HS-5 (cell line): ENCODE measurements around the gene NQO2.
A peak's percentile ranks its signal among the peaks of the same experiment; 100 is the strongest.

Experiments
- DNase-seq: peaks from one replicate; pipeline ENCODE4 v3.0.0-alpha.2; 2012; ENCODE audit warnings: low read depth

NQO2 gene, protein sequence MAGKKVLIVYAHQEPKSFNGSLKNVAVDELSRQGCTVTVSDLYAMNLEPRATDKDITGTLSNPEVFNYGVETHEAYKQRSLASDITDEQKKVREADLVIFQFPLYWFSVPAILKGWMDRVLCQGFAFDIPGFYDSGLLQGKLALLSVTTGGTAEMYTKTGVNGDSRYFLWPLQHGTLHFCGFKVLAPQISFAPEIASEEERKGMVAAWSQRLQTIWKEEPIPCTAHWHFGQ

DNA sequence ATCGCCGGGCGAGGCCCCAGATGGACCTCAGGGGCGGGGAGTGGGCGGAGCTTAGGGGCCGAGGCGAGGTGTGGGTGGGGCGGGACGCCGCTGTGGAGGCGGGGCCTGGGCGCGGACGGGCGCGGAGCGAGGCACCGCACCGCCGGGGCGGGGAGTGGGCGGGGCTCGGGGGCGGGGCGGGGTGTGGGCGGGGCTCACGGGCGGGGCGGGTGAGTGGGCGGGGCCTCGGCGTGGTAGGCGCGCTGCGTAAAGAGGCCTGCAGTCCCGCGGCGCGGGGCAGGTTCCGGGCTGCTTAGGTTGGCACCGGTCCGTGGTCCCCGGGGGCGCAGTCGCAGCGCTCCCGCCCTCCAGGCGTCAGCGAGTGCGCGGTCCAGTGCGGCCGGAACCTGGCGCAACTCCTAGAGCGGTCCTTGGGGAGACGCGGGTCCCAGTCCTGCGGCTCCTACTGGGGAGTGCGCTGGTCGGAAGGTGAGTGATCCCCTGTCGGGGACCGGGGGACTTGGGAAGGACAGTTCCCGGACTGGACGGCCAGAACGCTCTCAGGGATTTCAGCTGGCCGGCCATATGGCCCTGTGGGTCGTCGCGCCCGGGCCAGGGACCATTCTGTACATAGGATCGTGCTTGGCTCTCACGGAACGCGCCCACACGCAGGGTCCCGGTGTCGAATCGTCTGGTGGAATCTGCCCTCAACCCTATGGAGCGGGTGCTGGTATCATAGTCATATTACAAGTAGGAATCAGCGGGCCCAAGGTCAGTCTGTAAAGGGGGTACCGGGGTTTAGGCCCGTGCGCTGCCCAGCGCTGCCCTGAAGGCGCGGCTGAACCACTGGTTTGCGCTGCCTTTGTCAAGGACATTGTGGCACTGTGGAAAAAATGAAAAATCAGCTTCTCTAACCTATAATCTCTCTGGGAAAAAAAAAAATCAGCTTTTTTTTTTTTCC is at the start of gene NQO2:
TSS of gene NQO2 (plus strand) at position 277 of the 940 bp plus-strand sequence. CDS start 6,659 bp downstream, outside the sequence.
- no peak for DNase-seq

DNA sequence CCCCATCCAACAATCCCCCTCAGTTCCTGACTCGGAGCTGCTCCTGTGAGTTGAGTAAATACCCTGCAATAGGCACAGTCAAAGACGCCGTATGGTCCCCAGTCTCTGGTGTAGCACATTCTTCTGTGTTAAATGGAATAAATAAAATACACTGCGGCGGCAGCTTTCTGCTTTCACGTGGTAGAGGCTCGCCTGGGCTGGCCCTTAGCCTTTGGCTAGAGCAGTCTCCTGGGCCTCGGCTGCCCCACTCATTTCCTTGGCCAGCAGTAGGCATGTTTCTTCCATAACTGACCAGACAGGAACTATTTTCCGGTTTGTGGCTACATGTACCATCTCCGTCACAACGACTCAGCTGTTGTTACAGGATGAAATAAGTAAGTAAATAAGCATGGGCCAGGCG is 49.0 kb upstream of the NQO2 start:
- DNase-seq: no peak

DNA sequence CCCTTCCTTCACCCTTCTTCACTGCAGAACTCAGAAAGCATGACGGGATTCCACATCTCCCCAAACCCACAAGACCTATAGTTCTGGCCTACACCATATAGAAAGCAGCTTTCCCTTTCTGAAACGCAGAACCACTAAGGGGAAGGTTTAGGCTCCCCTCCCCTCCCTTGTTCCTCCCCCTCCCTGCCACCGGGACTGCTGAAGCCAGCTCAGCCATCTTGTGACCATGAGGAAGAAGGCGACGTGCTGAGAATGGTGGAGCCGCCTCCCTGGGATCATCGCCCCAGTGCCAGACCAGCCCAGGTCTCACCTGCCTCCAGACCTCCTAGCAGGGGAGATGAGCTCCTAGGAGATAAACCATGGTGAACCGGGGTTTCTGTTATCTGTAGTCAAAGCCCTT is 48.0 kb upstream of the NQO2 start:
- no peak for DNase-seq

DNA sequence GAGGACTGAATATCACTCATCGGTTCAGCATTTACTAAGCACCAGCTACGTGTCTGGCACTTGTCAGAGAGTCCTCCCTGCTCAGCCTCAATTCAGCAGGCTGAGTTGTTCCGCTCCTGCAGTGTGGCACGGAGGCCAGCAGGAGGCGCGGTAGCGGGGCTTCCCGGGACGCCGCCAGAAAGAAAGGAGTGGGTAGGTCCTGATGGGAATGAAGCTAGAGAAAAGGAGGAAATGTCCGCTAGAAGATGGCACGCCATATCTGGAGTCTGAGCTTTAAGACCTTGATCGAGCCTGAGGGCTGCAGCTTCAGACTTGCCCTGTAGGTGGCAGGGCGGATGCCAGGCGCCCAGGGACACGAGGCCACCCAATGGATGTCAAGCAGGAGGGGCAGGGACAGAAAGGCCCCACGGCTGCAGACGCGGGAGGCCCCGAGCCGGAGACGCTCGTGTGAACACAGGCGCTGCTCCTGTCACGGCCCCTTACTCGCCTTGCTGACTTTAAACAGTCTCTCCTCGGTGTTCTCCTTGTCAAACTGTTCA is 47.1 kb upstream of the NQO2 start:
- no peak for DNase-seq

DNA sequence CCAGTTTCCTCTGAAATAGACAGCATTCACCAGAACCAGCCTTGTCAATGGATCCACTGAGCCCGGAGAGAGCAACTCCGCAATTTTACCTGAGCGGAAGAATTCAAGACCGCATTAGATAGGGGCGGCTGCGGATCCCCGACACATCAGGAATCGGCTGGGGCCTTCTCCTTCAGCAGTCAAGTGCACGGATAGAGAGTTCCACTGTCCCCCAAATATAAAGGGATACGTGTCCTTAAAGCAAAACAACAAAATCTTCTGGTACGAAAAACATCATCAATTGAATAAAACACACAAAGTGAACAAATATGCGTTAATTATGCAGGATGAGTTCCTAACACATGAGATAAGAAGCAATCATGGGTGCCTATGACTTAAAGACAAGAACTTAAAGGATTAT is 46.6 kb upstream of the NQO2 start:
- DNase-seq: no peak

DNA sequence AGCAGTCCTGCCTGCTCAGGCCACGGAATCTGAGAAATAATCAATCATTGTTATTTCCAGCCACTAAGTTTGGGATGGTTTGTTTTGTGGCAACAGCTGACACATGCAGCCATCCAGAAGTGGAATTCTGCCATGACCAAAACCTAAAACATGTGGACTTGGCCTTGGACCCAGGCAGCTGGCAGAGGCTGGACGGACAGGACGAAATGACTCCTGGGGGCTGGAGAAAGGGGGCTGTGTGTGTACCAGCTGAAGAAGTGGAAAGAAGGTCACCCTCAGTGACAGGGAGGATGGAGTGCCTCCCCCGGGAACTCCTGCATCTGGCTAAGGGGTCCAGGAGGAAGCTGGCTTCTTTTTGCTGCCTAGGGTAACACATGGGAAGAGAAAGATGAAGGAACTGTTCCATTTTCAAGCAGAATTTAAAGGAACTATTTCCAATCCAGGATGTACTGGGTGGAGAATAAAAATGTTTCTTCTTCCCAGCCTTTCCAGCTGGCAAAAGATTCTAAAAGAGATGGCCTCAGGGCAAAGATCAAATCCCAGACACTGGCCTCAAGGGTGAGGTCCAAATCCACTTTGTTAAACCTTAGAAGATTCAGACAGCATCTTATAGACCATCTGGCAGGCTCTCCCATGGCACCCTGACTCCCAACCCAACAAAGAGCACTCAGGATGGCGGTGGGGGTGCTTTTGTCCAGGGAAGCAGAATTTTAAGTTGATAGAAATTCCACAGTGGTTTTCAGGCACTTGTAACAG is 42.6 kb upstream of the NQO2 start:
- no peak for DNase-seq

DNA sequence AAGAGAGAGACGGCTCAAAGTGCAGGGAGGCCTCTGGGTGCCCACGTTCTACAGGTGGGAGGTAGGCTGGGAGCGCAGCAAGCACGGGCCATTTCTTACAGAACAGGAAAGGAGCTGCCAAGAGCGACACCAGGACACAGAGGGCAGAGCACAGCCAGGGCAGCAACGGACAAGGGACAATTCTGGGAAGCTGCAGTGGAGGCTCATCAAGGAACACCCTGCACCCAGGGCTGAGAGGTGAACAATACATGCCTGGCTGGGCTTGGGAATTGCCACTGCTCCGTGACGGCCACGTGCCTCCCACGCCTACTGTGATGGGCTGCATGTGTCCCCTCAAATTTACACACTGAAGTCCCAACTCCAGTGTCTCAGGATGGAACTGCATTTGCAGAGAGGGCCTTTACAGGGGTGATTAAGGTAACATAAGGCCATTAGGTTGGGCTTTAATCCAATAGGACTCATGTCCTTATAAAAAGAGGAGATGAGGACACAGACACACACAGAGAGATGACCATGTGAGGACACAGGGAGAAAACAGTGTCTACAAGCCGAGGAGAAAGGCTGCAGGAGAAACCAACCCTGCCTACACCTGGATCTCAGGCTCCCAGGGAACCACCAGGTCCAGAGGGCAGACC is 41.9 kb upstream of the NQO2 start:
- DNase-seq: no peak

DNA sequence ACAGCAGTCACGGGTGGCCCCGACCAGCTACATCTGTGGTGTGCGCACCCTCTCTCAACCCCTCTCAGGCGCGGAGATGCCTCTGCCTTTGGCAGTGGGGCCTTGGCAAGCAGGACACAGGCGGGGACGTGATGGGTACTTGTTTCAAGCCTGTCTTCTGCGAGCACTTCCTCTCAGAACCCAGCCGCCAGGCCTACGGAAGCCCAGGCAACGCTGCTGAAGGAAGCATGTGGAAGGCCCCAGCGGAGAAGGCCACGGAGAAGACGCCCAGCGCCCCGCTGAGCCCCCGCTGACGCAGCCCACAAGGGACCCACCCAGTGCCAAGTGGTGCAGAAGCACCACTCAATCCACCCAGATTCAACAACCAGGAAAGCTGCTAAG is 41.4 kb upstream of the NQO2 start:
- DNase-seq: no peak

DNA sequence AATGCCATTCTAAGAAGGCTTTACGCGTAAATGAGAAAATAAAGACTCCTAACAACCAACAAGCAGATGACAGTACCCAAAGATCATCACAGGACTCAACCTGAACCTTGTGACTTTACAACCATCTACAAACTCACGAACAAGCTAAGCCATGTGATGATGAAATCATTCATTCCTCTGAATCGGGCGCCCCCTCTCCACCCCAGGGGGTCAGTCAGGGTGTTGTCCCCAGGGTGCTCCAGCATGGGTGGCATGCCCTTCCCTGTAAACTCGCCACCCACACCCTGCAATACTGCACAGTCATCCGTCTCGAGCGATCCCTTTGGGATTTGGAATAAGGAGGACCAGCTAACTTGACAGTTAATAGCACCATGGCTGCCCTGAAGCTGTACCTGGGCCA is 40.9 kb upstream of the NQO2 start:
- no peak for DNase-seq

DNA sequence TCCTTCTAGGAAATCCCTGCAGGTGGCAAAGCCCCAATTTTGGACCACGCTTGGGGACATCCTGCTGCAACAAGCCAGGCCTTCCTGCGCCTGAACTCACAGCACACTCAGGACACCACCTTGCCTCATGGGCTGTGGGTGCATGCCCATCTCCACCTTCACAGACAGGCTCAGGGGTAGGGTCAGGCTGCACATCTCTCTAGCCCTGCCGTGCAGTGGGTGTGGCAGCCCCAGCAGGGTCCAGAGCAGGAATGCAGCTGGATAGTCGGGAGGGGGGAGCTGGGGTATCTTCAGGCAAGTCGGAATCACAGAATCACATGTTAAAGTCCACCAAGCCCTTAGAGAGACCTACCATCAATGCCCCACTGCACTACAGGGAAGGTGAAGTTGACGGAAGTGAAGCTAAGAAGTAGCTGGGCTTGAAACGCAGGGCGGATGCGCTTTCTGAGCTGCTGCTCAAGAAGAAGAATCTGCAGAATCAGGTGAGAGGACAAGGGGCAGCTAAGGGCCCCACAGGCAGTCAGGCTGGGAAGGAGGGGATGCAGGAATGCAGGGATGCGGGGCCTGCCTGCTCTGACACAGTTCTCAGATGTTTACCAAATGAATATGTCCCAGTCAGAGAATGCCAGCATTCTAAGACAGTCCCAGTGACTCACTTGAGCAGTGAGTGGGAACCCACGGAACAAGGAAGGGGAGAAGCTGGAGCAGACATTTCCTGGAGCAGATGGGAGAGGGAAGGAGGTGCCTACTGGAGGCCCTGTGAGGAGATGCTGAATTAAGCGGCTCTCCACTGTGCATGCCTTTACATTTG is 39.6 kb upstream of the NQO2 start:
- peak; percentile 60 for DNase-seq

DNA sequence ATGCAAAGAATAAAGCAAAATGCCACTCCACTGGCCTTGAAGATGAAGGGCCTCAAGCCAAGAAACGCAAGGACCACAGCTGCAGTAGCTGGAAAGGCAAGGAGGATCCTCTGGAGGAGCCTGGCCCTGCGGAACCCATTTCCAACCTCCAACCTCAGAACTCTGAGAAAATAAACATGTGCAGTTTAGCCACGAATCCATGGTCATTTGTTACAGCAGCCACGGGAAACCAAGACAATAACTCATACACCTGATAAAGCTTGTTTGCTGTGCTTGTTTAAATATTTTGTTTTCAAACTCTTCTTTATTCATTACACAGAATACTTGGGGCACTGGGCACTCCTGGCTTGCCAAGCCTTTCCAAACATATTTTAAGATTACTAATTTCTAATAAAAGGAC is 38.8 kb upstream of the NQO2 start:
- DNase-seq: no peak

DNA sequence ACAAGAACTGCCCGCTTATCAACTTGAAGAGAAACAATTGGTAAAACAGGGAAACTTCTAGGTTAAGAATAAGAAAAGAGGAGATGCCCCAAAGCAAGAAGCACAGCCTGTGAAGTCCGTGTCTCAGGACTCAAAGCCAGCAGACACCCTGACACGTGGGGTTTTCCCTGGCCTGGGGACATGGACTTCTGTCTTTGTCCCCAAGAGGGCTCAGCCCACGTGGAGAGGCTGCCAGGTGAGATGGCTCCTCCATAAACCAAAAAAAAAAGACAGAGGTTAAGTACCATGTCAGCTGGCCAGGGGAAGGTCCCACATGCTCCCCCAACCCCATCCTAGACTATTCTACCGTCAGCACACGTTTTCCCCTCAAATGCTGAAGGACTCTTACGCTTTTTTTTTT is 38.2 kb upstream of the NQO2 start:
- no peak for DNase-seq

DNA sequence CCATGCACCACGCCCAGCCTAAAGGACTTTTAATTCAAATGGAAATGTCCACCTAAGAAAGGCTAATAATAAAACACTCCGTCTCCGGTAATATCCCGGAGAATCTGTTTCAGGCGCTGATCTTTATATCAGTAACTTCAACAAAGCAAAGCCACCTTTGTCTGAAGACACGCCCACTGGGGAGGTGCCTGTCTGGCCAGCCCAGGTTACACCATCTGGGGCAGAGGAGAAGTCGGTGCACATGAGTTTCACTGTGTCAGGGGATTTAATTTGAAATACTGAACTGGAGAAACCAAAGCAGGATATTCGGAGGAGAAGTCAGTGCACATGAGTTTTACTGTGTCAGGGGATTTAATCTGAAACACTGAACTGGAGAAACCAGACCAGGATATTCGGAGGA is 37.7 kb upstream of the NQO2 start:
- no peak for DNase-seq

DNA sequence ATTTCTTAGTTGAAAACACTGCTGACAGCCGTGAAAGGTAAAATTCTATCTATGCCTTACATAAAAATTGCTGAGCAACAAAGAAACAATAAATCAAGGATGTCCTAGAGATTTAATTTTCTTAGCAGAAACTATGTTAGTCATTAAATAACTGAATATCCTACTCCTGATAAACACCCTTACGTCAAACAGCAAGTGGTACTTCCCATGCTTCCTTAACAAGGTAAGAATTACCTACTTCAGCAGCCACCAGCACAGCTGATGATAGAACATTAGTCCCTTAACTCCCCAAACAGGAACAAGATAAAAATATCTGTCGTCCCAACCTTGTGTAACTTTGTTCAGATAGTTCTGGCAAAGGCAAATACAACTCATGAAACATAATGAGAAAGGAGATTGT is 37.1 kb upstream of the NQO2 start:
- DNase-seq: no peak

DNA sequence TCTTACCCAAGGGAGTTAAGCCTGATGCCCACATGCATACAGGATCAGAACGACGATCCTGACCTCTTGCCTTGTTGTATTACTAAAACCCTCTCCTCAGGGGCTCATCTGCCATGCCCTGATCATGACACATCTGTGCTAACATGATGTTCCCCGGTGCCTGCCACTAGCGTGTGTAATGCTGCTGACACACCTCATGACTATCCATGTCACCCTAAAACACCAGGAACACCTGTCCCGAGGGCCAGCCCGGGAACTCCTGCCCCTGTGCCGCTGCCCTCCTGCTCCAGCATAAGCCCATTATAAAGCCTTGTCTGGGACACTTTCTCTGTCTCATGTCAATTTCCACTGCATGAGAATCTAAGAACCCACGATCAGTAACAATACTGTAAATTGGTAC is 35.9 kb upstream of the NQO2 start:
- no peak for DNase-seq

DNA sequence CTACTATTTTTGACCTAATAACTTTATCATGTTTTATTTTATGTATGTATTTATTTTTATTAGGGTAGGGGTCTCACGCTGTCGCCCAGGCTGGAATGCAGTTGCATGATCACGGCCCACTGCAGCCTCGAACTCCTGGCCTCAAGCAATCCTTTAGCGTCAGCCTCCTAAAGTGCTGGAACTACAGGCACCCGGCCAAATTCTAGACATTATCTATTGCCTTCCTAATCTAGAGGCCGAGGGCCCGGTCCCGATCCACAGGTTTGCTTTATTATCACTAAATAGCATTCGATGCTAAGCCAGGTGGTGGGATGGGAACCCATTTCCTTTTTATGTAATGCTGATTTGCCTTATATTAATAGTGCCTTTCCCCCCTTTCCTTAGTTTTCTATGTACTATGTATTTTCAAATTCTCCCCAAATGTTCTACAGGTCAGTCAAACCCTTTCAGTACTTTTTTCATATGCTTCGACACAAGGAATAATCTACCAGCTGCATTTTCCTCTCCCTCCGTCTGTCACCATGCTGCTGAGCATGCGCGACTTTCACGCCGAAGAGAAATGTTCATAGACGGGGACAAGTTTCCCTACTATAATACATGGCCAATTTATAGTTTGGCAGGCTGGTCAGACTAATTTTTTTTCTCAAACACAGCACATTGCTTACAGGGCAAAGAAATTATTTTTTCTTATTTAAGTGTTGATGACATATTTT is 34.7 kb upstream of the NQO2 start:
- no peak for DNase-seq

DNA sequence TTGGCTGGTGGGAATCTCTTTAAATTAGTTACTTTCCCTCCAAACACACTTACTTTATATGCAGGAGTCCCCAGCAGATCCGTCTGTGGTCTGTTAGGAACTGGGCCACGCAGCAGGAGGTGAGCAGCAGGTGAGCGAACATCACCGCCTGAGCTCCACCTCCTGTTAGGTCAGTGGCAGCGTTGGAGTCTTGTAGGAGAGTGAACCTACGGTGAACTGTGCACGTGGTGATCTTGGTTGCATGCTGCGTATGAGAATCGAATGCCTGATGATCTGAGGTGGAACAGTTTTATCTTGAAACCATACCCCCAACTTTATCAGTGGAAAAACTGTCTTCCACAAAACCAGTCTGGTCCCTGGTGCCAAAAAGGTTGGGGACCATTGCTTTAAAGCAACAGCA is 33.3 kb upstream of the NQO2 start:
- DNase-seq: no peak

DNA sequence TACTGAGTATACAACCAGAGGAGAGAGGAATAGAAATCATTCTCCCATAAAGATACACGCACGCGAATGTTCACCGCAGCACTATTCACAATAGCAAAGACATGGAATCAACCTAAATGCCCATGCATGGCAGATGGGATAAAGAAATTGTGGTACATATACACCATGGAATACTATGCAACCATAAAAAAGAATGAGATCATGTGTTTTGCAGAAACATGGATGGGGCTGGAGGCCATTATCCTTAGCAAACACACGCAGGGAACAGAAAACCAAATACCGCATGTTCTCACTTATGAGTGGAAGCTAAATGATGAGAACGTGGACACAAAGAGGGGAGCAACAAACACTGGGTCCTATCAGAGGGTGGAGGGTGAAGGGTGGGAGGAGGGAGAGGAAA is 31.8 kb upstream of the NQO2 start:
- no peak for DNase-seq

DNA sequence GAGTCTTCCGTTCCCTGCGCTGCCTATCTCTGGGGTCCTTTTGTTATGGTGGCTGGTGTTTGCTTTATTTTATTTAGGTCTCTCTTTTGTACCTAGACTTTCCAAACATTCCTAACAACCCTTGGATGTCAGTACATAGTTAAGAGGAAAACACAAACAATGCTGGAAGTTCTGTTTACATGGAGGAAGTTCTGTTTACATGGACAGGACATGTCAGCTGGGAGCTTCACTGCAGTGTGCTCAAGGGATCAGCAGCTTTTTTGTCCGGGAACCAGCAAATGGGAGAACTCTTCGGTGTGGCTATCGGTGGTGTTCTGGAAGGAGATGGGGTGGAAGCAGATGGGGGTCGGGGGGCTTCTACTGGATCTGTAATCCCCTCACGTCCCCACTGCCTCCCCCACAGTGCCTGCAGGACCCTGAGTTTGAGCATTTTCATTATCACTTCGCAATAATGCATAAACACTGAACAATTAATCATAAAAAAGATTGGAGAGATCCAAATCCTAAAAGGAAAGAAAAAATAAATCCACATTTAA is 31.0 kb upstream of the NQO2 start:
- no peak for DNase-seq

DNA sequence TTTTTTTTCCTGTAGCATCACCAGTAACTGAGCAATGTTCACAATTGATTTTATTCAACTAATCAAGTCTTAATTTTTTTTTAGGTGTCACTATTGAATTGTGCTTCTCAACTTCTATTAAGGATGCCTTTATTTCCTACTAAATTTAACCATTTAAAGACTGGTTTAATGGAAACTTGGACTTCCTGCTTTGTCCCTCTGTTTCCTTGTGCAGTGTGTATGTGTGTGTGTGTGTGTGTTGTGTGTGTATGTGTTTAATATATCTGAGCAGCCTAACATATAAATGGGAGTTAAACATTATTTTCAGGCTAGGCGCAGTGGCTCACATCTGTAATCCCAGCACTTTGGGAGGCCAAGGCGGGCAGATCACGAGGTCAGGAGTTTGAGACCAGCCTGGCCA is 30.1 kb upstream of the NQO2 start:
- no peak for DNase-seq
